ENCODE results near the gene PRKAA2.
"Not testable (repeated sequence)": the region's sequence is repeated elsewhere in the genome, so short reads cannot be mapped to it uniquely, and the experiment has no call there.

Gene PRKAA2

GRCh38 chr1:56644919-56645676 is at the start of gene PRKAA2:
Gene PRKAA2 (plus strand): TSS chr1:56645314. CDS start chr1:56645388, 74 bp downstream.
- Histone ChIP-seq H3K4me3 (ENCODE audit: low read length) (peak within 1 kb of the TSS; percentile 83), H3K27ac (ENCODE audit: low read length) (no peak within 1 kb of the TSS), H3K27me3 (ENCODE audit: control insufficient read depth, insufficient read depth, low read length) (peaks cover 44% of the 10 kb centered on the region), H3K36me3 (ENCODE audit: control insufficient read depth, low read depth, low read length) (no peaks in the 10 kb centered on the region), H3K4me1 (ENCODE audit: control insufficient read depth, low read depth, low read length) (peaks cover 9% of the 10 kb centered on the region), H3K9ac (ENCODE audit: low read length) (peak within 1 kb of the TSS; percentile 38), H3K9me3 (ENCODE audit: control insufficient read depth, low read depth, low read length) (no peaks in the 10 kb centered on the region)

GRCh38 chr1:56595397-56596191 is 49.5 kb upstream of the PRKAA2 start:
- not testable (repeated sequence) for H3K4me1 ChIP-seq (ENCODE audit: control insufficient read depth, low read depth, low read length); H3K27me3 ChIP-seq (ENCODE audit: control insufficient read depth, insufficient read depth, low read length); H3K36me3 ChIP-seq (ENCODE audit: control insufficient read depth, low read depth, low read length); H3K9ac ChIP-seq (ENCODE audit: low read length); H3K4me3 ChIP-seq (ENCODE audit: low read length); H3K27ac ChIP-seq (ENCODE audit: low read length); H3K9me3 ChIP-seq (ENCODE audit: control insufficient read depth, low read depth, low read length)

- H3K27ac ChIP-seq (ENCODE audit: low read length); H3K4me1 ChIP-seq (ENCODE audit: control insufficient read depth, low read depth, low read length); H3K36me3 ChIP-seq (ENCODE audit: control insufficient read depth, low read depth, low read length): not testable (repeated sequence)
These were observed 35.0 kb upstream of the PRKAA2 start for GRCh38 chr1:56610097-56610496.

GRCh38 chr1:56610770-56611169 is 34.3 kb upstream of the PRKAA2 start:
- not testable (repeated sequence) for H3K36me3 ChIP-seq (ENCODE audit: control insufficient read depth, low read depth, low read length); H3K4me1 ChIP-seq (ENCODE audit: control insufficient read depth, low read depth, low read length); H3K27me3 ChIP-seq (ENCODE audit: control insufficient read depth, insufficient read depth, low read length); H3K27ac ChIP-seq (ENCODE audit: low read length); H3K9me3 ChIP-seq (ENCODE audit: control insufficient read depth, low read depth, low read length); H3K4me3 ChIP-seq (ENCODE audit: low read length); H3K9ac ChIP-seq (ENCODE audit: low read length)

More at GRCh38 chr1:56610097-56610496, 35.0 kb upstream of the PRKAA2 start:
- H3K4me3 ChIP-seq (ENCODE audit: low read length); H3K27me3 ChIP-seq (ENCODE audit: control insufficient read depth, insufficient read depth, low read length); H3K9me3 ChIP-seq (ENCODE audit: control insufficient read depth, low read depth, low read length); H3K9ac ChIP-seq (ENCODE audit: low read length): not testable (repeated sequence)

- Histone ChIP-seq H3K4me1 (ENCODE audit: control insufficient read depth, low read depth, low read length) (no peaks in the 10 kb centered on the region), H3K4me3 (ENCODE audit: low read length) (no peak overlapping the region), H3K27ac (ENCODE audit: low read length) (no peak overlapping the region), H3K27me3 (ENCODE audit: control insufficient read depth, insufficient read depth, low read length) (no peaks in the 10 kb centered on the region), H3K36me3 (ENCODE audit: control insufficient read depth, low read depth, low read length) (no peaks in the 10 kb centered on the region), H3K9ac (ENCODE audit: low read length) (no peak overlapping the region), H3K9me3 (ENCODE audit: control insufficient read depth, low read depth, low read length) (no peaks in the 10 kb centered on the region)
These were observed 28.0 kb upstream of the PRKAA2 start for GRCh38 chr1:56617141-56617540.

- Histone ChIP-seq H3K36me3 (ENCODE audit: control insufficient read depth, low read depth, low read length) (no peaks in the 10 kb centered on the region), H3K27ac (ENCODE audit: low read length) (no peak overlapping the region), H3K9me3 (ENCODE audit: control insufficient read depth, low read depth, low read length) (no peaks in the 10 kb centered on the region), H3K4me3 (ENCODE audit: low read length) (no peak overlapping the region), H3K27me3 (ENCODE audit: control insufficient read depth, insufficient read depth, low read length) (no peaks in the 10 kb centered on the region), H3K4me1 (ENCODE audit: control insufficient read depth, low read depth, low read length) (peaks cover 7% of the 10 kb centered on the region), H3K9ac (ENCODE audit: low read length) (no peak overlapping the region)
These were observed 19.2 kb upstream of the PRKAA2 start for GRCh38 chr1:56625819-56626440.

GRCh38 chr1:56626546-56626945 is 18.6 kb upstream of the PRKAA2 start:
- Histone ChIP-seq H3K4me1 (ENCODE audit: control insufficient read depth, low read depth, low read length) (peaks cover 7% of the 10 kb centered on the region), H3K4me3 (ENCODE audit: low read length) (no peak overlapping the region), H3K9ac (ENCODE audit: low read length) (no peak overlapping the region), H3K27me3 (ENCODE audit: control insufficient read depth, insufficient read depth, low read length) (no peaks in the 10 kb centered on the region), H3K9me3 (ENCODE audit: control insufficient read depth, low read depth, low read length) (no peaks in the 10 kb centered on the region), H3K36me3 (ENCODE audit: control insufficient read depth, low read depth, low read length) (no peaks in the 10 kb centered on the region), H3K27ac (ENCODE audit: low read length) (no peak overlapping the region)

GRCh38 chr1:56627019-56627635 is 18.0 kb upstream of the PRKAA2 start:
- no peaks in the 10 kb centered on the region for H3K27me3 ChIP-seq (ENCODE audit: control insufficient read depth, insufficient read depth, low read length)
- H3K27ac ChIP-seq (ENCODE audit: low read length): no peak overlapping the region
- H3K9me3 ChIP-seq (ENCODE audit: control insufficient read depth, low read depth, low read length): no peaks in the 10 kb centered on the region
- no peak overlapping the region for H3K4me3 ChIP-seq (ENCODE audit: low read length)
- H3K9ac ChIP-seq (ENCODE audit: low read length): no peak overlapping the region
- H3K4me1 ChIP-seq (ENCODE audit: control insufficient read depth, low read depth, low read length): peaks cover 7% of the 10 kb centered on the region
- no peaks in the 10 kb centered on the region for H3K36me3 ChIP-seq (ENCODE audit: control insufficient read depth, low read depth, low read length)

- Histone ChIP-seq H3K9ac (ENCODE audit: low read length) (no peak overlapping the region), H3K27ac (ENCODE audit: low read length) (no peak overlapping the region)
These were observed 17.5 kb upstream of the PRKAA2 start for GRCh38 chr1:56627636-56628039.

GRCh38 chr1:56630786-56631185 is 14.3 kb upstream of the PRKAA2 start:
- Histone ChIP-seq H3K27me3 (ENCODE audit: control insufficient read depth, insufficient read depth, low read length) (no peaks in the 10 kb centered on the region), H3K9me3 (ENCODE audit: control insufficient read depth, low read depth, low read length) (no peaks in the 10 kb centered on the region), H3K4me3 (ENCODE audit: low read length) (no peak overlapping the region), H3K4me1 (ENCODE audit: control insufficient read depth, low read depth, low read length) (peaks cover 12% of the 10 kb centered on the region), H3K36me3 (ENCODE audit: control insufficient read depth, low read depth, low read length) (no peaks in the 10 kb centered on the region), H3K27ac (ENCODE audit: low read length) (no peak overlapping the region), H3K9ac (ENCODE audit: low read length) (no peak overlapping the region)

More at GRCh38 chr1:56627636-56628039, 17.5 kb upstream of the PRKAA2 start:
- Histone ChIP-seq H3K9me3 (ENCODE audit: control insufficient read depth, low read depth, low read length) (no peaks in the 10 kb centered on the region), H3K36me3 (ENCODE audit: control insufficient read depth, low read depth, low read length) (no peaks in the 10 kb centered on the region), H3K27me3 (ENCODE audit: control insufficient read depth, insufficient read depth, low read length) (no peaks in the 10 kb centered on the region), H3K4me1 (ENCODE audit: control insufficient read depth, low read depth, low read length) (peaks cover 7% of the 10 kb centered on the region), H3K4me3 (ENCODE audit: low read length) (no peak overlapping the region)

GRCh38 chr1:56631901-56632300 is 13.2 kb upstream of the PRKAA2 start:
- no peak overlapping the region for H3K4me3 ChIP-seq (ENCODE audit: low read length)
- H3K27ac ChIP-seq (ENCODE audit: low read length): no peak overlapping the region
- no peaks in the 10 kb centered on the region for H3K9me3 ChIP-seq (ENCODE audit: control insufficient read depth, low read depth, low read length)
- peaks cover 5% of the 10 kb centered on the region for H3K4me1 ChIP-seq (ENCODE audit: control insufficient read depth, low read depth, low read length)
- H3K9ac ChIP-seq (ENCODE audit: low read length): no peak overlapping the region
- H3K36me3 ChIP-seq (ENCODE audit: control insufficient read depth, low read depth, low read length): no peaks in the 10 kb centered on the region
- no peaks in the 10 kb centered on the region for H3K27me3 ChIP-seq (ENCODE audit: control insufficient read depth, insufficient read depth, low read length)
